Measurements from ENCODE around the gene AFMID. TPM values are rescaled to one million over a fixed set of nuclear protein-coding genes. Genes with fewer than 3 reads are reported as not detected.

The AFMID gene
- total and polyA plus RNA-seq, 2 of the 13 experiments (the other 11 are each of a cell fraction or from before 2014, with no cell fraction given) = 249 to 270 TPM

- peak; percentile 81; the same call in 1 of the 2 replicates for TF ChIP-seq THRA (CRISPR knock-in tag; IDR thresholded peaks at IDR 0.05; ENCODE audit: borderline replicate concordance)
- TF ChIP-seq RNF2 (conservative IDR thresholded peaks at IDR 0.05; ENCODE audit: low read depth) = peak; percentile 52; the same call in 1 of the 2 replicates
- TF ChIP-seq ETV5 (CRISPR knock-in tag; IDR thresholded peaks at IDR 0.05; ENCODE audit: borderline replicate concordance) = peak; percentile 44; the same call in 1 of the 2 replicates
- TF ChIP-seq EEA1 (CRISPR knock-in tag; IDR thresholded peaks at IDR 0.05; ENCODE audit: borderline replicate concordance) = 0 out of 2 replicates have a peak, but pooled peaks have one; percentile 39
- peak; percentile 95 for TF ChIP-seq MAX (IDR thresholded peaks at IDR 0.05)
- TF ChIP-seq ZNF746 (CRISPR knock-in tag; IDR thresholded peaks at IDR 0.05) = no peak
- TF ChIP-seq CEBPZ (IDR thresholded peaks at IDR 0.05; ENCODE audit: low read length) = no peak
- 0 out of 2 replicates have a peak, but pooled peaks have one; percentile 22 for TF ChIP-seq ZNF333 (CRISPR knock-in tag; IDR thresholded peaks at IDR 0.05; ENCODE audit: borderline replicate concordance)
- TF ChIP-seq ZNF335 (CRISPR knock-in tag; IDR thresholded peaks at IDR 0.05) = no peak
- TF ChIP-seq RXRA (CRISPR knock-in tag; IDR thresholded peaks at IDR 0.05) = 0 out of 2 replicates have a peak, but pooled peaks have one; percentile 12
- no peak; the same call in 1 of the 2 replicates for TF ChIP-seq IKZF5 (CRISPR knock-in tag; IDR thresholded peaks at IDR 0.05)
- no peak for TF ChIP-seq ZNF513 (CRISPR knock-in tag; conservative IDR thresholded peaks at IDR 0.05)
- TF ChIP-seq SRSF4 (IDR thresholded peaks at IDR 0.05; ENCODE audit: low read depth, low read length, poor library complexity, severe bottlenecking) = no peak
- TF ChIP-seq USF2 (IDR thresholded peaks at IDR 0.05; ENCODE audit: low read depth, low read length) = no peak
- peak; percentile 52; the same call in 1 of the 2 replicates for TF ChIP-seq USF2 (CRISPR knock-in tag; IDR thresholded peaks at IDR 0.05; ENCODE audit: borderline replicate concordance)
- TF ChIP-seq JUND (CRISPR knock-in tag; IDR thresholded peaks at IDR 0.05) = peak; percentile 72; the same call in 1 of the 2 replicates
- TF ChIP-seq NFE2L2 (IDR thresholded peaks at IDR 0.05; ENCODE audit: low read length) = no peak
Measured at GRCh38 chr17:78248051-78248914, 61.1 kb downstream of the AFMID start (continued).

Measured in HepG2 (cell line).